Activated CD4-positive, alpha-beta T cell treated with anti-CD3 and anti-CD28 coated beads, Interleukin-2, amount 50 U/mL, for 4 hours (primary cell): ENCODE data around the gene FBXL4.

Experiments used
- DNase-seq, 2 experiments: peaks; one replicate each; pipeline ENCODE4 v3.0.0-alpha.2; 2020

FBXL4 gene

GRCh38 chr6:98947411-98948292 is at the start of gene FBXL4:
TSS of gene FBXL4 (minus strand) at chr6:98947946. CDS start at chr6:98926988, 20,958 bp downstream.
- DNase-seq: peak; percentile 70 to 78

GRCh38 chr6:98995116-98995515 is 47.4 kb upstream of the FBXL4 start:
- no peak for DNase-seq

- DNase-seq: no peak
These were observed 44.8 kb upstream of the FBXL4 start for GRCh38 chr6:98992535-98992934.

GRCh38 chr6:98986071-98986615 is 38.4 kb upstream of the FBXL4 start:
- no peak for DNase-seq

GRCh38 chr6:98985391-98985790 is 37.6 kb upstream of the FBXL4 start:
- no peak for DNase-seq

- no peak for DNase-seq
These were observed 36.4 kb upstream of the FBXL4 start for GRCh38 chr6:98984121-98984520.

GRCh38 chr6:98981473-98981872 is 33.7 kb upstream of the FBXL4 start:
- DNase-seq: no peak

GRCh38 chr6:98980819-98981218 is 33.1 kb upstream of the FBXL4 start:
- no peak for DNase-seq

GRCh38 chr6:98977671-98978292 is 30.0 kb upstream of the FBXL4 start:
- no peak for DNase-seq

- DNase-seq: no peak
These were observed 29.1 kb upstream of the FBXL4 start for GRCh38 chr6:98976674-98977385.

GRCh38 chr6:98975421-98975820 is 27.7 kb upstream of the FBXL4 start:
- DNase-seq: no peak

- no peak for DNase-seq
These were observed 26.6 kb upstream of the FBXL4 start for GRCh38 chr6:98974309-98974708.

GRCh38 chr6:98973571-98973970 is 25.8 kb upstream of the FBXL4 start:
- no peak for DNase-seq

- no peak for DNase-seq
These were observed 23.6 kb upstream of the FBXL4 start for GRCh38 chr6:98971303-98971702.

- DNase-seq: no peak
These were observed 22.7 kb upstream of the FBXL4 start for GRCh38 chr6:98970469-98970868.

- DNase-seq: no peak
These were observed 19.9 kb upstream of the FBXL4 start for GRCh38 chr6:98967616-98968015.

- no peak for DNase-seq
These were observed 11.9 kb upstream of the FBXL4 start for GRCh38 chr6:98959631-98960030.

GRCh38 chr6:98958776-98959175 is 11.0 kb upstream of the FBXL4 start:
- no peak for DNase-seq

- DNase-seq: no peak
These were observed 9.7 kb upstream of the FBXL4 start for GRCh38 chr6:98957450-98957849.

GRCh38 chr6:98949589-98949988 is 1.8 kb upstream of the FBXL4 start:
- DNase-seq: no peak

GRCh38 chr6:98946879-98947410 is 801 bp downstream of the FBXL4 start:
- DNase-seq: peak; percentile 6 to 17

GRCh38 chr6:98946266-98946878 is 1.4 kb downstream of the FBXL4 start:
- no peak for DNase-seq
